ENCODE data around the gene ZNF541.
A peak's percentile ranks its signal among the peaks of the same experiment; 100 is the strongest.
"Not testable (repeated sequence)": the region's sequence is repeated elsewhere in the genome, so short reads cannot be mapped to it uniquely, and the experiment has no call there.

ZNF541 gene

DNA sequence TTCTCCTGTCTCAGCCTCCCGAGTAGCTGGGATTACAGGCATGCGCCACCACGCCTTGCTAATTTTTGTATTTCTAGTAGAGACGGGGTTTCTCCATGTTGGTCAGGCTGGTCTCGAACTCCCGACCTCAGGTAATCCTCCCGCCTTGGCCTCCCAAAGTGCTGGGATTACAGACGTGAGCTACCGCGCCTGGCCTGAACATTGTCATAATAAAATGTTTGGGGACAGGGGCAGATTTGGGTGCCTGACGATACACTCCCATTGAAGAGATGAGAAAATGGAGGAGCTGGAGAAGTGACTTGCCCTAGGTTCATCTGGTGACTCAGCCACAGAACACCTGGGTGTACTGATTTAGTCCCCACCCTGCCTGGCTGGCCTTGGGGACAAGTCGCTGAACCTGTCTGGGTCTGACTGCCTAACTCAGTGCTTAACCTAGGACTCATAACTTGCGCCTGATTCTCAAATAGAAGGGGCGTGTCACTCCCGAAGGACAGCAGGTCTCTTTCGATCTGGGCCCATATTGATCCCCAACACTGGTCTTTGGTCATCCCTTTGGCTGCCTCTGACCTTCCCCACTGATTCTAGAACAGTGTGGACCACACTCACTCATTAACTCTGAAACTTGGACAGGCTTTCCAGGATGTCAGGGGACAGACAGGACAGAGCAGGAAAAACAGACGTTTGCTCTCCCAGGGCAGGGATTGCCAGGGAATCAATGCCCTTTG is 28.4 kb upstream of the ZNF541 start:
- DNase-seq (ENCODE audit: extremely low read depth in 1 of 2, low read depth in 1 of 2) = no peak

DNA sequence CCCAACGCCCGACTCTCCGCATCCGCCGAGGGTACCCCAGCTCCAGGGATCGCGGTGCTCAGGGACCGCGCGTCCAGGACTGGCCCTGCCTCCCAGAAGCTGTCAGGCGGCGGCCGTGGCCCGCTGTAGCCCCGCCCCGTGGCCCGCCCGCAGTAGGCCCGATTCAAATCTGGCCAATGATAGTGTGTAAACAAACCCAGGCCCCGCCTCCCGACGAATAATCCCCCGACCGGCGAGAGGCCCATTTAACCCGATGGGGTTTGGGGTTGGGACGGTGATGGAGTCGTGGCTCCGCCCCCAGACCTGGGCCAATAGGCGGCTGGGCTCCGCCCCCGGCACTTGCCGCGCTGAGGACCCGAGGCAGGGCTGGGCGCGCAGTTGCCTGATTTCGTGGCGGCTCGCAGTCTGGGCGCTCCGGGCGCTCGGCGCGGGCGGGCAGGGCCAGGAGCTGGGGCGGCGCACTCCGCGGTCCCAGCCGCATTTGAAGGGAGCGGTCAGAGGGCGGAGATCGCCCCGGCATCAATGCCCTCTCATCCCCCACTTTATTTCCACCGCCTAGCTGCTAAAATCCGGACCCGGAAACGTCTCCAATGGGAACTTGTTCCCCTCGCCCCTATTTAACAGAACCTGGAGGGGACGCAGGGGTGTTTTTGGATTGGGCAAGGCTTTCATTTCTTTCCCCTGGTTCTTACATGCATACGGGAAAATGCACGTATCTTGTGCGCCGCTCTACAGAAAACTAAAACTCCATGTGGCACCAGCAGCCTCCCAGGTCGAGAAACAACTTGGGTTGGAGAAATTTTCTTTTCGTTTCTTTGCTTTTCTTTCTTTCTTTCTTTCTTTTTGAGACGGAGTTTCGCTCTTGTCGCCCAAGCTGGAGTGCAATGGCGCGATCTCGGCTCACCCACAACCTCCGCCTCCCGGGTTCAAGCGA is 27.6 kb upstream of the ZNF541 start:
- peak; percentile 99 for DNase-seq (ENCODE audit: extremely low read depth in 1 of 2, low read depth in 1 of 2)

DNA sequence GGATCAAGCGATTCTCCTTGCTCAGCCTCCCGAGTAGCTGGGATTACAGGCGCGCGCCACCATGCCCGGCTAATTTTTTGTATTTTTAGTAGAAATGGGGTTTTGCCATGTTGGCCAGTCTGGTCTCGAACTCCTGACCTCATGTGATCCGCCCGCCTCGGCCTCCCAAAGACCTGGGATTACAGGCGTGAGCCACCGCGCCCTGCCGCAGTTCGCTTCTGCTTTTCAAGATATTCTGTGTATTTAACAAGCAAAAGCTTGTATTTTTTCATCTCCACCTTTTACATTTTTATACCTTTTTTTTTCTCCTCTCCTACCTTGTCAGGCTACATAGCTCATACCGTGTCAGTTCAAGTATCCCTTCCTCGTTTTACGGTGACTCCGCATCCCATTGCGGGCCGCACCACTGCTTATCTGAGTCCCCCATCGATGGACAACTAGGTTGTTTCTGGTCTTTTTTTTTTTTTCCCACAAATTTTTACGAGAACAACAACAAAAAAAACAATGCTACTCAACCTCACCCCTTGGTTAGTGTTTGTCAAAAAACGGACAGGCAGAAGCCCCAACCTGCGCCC is 26.8 kb upstream of the ZNF541 start:
- DNase-seq (ENCODE audit: extremely low read depth in 1 of 2, low read depth in 1 of 2) = not testable (repeated sequence)

DNA sequence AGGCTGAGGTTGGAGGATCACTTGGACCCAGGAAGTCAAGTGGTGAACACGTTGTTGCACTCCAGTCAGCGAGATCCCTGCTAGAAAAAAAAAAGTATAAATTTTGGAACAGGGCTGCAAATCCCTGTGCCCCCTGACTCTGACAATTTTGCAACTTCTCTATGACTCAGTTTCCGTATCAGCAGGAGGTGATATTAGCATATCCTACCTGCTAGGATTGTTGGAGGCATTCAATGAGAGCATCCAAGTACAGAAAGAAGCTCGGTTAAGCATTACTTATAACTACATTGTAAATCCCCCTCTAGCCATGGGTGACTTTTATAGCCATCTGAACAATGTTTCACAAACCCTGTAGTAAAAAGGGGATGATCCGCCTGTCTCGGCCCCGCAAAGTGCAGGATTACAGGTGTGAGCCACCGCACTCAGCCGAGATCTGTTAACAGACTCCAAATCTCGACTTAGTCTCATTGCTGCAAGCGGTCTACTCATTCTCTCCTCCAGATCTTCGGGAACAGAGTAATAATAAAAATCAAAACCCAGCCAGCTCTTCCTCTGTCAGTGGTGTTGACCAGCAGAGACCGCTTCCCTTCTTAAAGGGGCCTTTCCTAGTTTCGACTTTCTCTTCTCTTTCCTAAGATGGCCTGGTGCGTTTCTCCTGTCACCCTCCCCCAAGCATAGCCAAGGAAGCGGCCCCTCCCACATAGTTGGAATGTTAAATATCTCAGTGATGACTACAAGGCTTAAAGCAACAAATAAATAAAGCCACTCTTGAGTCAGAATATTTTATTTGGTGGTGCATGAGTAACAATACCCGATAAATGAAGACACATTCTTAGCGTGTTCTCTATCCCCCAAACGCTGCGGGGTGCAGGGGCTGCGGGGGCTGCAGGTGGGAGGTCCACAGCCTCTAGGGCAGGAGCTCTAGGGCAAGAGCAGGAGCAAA is 25.7 kb upstream of the ZNF541 start:
- no peak for DNase-seq (ENCODE audit: extremely low read depth in 1 of 2, low read depth in 1 of 2)

DNA sequence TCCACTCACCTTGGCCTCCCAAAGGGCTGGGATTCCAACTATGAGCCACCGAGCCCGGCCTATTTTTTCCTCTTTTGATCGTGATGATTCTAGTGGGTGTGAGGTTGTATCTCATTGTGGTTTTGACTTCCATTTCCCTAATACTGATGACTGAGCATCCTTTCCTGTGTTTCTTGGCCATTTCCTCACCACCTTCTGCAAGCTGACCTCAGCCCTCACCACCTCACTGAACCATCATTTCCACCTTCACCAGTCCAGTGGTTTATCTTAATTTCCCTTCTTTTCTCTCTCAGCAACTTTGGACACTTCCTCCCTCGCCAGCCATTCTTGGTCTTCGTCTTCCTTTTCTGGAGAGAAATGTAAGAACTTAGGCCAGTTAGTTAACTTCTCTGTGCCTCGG is 23.0 kb upstream of the ZNF541 start:
- no peak for DNase-seq (ENCODE audit: extremely low read depth in 1 of 2, low read depth in 1 of 2)

DNA sequence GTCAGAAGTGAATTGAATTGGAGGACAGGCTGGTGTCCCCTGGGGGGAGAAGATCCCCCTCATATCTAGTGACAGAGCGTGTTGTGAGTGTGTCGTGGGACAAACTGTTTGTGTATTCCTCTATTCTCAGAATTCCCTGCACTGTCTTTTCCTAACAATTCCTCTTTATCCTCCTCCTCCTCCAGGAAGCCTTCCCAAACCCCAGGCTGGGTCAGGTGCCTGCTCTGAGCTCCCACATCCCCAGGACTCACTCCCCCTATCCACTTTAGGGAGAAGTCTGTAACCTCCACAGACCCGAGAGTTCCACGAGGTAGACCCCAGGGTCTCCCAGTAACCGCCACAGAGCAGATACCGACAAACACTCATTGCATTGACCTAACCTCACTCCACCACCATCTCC is 20.9 kb upstream of the ZNF541 start:
- DNase-seq (ENCODE audit: extremely low read depth in 1 of 2, low read depth in 1 of 2) = no peak

DNA sequence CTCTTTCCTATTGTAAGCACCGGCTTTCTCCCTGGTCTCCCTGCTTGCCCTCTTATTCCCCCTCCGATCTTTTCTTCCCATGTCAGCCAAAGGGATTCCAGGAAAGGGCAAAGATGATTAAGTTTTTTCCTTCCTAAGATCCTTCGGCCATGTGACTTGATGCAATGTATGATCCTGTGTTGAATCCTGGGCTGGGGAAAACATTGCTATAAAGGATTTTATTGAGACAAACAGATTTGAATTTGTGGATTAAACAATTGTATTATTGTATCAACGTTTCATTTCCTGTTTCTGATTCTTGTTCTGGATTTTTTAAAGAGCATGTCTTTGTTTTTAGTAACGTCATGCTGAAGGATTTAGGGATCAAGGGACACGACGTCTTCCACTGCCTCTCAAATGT is 16.9 kb upstream of the ZNF541 start:
- no peak for DNase-seq (ENCODE audit: extremely low read depth in 1 of 2, low read depth in 1 of 2)

DNA sequence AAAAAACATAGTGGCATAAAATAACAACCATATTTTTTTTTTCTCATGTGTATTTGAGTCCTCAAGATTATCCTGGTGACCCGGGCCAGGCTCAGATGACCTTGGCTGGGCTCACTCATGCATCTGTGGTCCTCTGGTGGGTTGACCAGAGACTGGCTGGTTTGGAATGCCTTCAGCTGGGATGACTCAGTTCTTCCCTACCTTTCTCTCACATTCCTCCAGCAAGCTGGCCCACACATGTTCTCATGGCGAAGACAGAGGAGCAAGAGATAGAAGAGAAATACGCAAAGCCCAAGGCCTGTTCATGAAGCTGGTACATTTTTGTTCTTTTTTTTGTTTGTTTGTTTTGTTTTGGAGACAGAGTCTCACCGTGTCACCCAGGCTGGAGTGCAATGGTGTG is 14.3 kb upstream of the ZNF541 start:
- DNase-seq (ENCODE audit: extremely low read depth in 1 of 2, low read depth in 1 of 2) = no peak

DNA sequence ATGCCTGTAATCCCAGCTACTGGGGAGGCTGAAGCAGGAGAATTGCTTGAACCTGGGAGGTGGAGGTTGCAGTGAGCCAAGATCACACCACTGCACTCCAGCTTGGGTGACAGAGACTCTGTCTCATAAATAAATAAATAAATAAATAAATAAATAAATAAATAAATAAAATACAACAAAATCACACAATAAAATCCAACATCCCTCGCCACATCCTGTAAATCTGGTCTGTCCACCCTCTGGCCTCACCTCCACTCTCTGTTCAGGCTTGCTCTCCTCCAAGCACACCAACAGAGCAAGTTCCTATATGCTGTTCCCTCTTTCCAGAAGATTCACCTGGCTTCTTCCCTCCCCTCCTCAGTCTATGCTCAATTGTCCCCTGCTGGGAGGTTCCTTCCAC is 10.2 kb upstream of the ZNF541 start:
- DNase-seq (ENCODE audit: extremely low read depth in 1 of 2, low read depth in 1 of 2) = not testable (repeated sequence)

DNA sequence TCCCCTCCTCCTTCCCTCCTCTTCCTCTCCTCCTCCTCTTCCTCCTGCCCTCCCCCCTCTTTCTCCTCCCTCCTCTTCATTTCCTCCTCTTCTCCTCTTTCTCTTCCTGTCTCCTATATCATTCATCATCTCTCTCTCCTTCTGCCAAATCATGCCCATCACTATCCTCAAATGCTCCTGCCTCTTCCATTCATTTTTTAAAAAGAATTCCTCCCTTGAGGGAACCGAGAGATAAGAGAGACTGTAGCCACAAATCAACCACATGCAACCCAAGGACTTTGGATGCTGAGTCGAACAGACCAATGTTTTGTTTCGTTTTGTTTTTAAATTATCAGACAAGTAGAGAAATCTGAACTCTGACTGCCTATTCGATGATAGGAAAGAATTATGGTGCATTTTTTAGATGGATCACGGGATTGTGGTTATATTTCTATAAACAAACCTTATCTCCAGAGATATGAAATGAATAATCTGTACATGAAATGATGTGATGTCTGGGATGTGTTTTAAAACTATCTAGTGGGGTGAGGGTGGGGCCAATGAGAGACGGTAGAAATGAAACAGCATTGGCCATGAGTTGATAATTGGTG is 9.5 kb upstream of the ZNF541 start:
- DNase-seq (ENCODE audit: extremely low read depth in 1 of 2, low read depth in 1 of 2) = no peak

DNA sequence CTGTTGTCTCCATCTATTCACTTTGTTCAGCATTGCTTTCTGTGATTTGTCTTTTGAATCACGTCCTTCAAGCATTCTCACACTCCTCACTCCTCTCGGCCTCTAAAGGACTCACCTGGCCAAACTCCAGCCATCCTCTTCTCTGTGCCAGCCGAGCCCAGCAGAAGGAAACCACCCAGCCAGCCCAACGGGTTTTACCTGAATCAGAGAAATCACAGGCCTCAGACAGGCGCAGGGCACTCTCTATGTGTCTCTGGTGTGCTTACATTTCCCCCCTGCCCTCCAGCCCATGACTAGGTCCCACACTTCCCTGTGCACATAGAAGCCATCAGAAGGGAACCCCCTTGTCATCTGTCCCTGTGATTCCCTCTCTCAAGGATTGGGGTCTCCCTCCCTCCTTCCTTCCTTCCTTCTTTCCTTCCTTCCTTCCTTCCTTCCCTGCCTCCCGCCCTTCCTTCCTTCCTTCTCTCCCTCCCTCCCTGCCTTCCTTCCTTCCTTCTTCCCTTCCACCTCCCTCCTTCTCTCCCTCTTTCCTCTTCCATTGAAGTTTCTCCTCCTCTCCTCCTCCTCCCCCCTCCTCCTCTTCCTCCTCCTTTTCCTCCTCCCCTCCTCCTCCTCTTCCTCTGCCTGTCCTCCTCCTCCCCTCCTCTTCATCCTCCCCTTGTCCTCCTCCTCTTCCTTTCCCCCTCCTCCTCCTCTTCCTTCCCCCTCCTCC is 8.8 kb upstream of the ZNF541 start:
- DNase-seq (ENCODE audit: extremely low read depth in 1 of 2, low read depth in 1 of 2) = no peak

DNA sequence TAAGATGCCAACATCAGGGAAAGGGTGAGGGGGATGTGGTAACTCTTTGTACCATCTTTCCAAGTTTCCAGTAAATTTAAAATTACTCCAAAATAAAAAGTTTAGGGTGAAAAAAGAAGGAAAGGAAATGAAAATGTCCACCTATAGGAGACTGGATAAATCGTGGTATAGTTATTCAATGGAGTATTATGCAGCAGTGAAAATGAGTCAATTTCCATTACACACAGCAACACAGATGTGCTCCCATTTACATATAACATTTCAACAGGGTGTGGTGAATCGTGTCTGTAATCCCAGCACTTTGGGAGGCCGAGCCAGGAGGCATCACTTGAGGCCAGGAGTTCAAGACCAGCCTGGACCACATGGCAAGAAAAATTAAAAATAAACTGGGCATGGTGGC is 7.4 kb upstream of the ZNF541 start:
- no peak for DNase-seq (ENCODE audit: extremely low read depth in 1 of 2, low read depth in 1 of 2)

DNA sequence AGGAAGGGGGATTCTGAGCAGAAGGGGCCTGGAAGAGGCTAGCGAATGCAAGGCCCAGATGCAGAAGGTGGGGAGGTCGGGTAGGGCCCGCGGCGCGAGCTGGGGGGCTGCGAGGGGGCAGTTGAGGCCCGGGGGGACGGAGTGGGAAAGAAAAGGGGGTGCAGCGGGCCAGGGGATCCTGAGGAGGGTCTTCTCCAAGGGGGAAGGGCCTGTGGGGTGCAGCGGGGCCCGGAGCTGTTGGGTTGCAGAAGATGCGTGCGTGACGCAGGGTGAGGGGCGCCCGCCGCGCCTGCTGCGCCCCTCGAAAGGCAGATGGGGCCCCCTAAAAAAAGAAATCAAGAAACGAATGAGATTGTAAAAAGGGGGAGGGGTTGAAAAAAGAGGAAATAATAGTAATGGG is 313 bp downstream of the ZNF541 start:
- DNase-seq (ENCODE audit: extremely low read depth in 1 of 2, low read depth in 1 of 2) = no peak

DNA sequence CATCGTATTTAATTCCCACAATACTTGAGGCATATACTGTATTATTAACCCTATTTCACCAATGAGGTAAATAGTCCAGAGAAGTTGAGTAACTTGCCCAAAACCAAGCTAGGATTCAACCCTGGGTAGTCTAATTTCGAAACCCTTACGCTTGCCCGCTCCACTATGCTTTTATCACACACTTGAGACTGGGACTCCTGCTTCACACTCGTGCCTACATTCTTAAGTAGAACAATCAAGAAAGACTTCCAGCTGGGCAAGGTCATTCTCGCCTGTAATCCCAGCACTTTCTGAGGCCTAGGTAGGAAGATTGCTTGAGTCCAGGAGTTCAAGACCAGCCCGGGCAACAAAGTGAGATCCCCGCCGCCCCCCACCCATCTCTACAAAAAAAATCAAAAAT is 3.6 kb downstream of the ZNF541 start:
- DNase-seq (ENCODE audit: extremely low read depth in 1 of 2, low read depth in 1 of 2) = no peak

DNA sequence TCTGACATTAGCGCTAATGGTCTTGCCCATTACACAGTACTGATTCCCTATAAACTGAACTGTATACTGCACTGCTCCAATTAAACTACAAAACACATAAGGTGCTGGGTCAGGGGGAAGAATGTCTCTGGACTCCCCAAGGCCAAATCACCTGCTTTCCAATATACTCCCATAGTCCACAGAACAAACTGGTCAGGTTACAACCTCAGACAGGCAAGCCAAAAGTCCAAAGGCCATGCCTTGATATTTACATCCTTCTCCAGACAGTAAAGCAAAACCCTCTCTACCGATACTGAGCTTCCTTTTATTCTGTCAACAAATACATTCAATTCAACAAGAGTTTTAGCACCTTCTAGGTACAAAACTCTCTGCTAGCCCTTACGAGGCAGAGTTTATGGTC is 8.9 kb downstream of the ZNF541 start:
- DNase-seq (ENCODE audit: extremely low read depth in 1 of 2, low read depth in 1 of 2) = no peak

DNA sequence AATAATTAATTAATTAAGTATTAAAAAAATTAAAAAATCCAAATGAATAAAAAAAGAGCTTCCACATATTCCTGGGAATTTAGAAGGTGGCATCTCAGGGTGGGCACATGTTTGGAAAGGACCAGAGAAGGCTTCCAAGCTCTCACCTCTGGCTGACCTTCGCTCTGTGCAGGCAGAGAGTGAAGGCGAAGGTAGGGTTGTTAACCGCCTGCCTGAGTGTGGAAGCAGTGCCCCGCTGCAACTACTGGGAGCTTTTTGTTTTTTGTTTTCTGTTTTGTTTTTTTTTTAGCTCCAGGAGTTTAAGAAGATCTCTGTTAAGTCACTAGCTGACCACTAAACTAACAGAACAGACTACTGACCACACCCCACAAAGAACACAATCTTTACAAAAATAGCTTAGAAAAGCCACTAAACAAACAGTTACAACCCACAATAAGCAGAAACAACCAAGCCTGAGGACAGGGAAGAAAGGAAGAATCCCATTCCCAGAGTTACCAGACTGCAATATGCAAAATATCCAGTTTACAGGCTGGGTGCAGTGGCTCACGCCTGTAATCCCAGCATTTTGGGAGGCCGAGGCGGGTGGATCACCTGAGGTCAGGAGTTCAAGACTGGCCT is 11.4 kb downstream of the ZNF541 start:
- no peak for DNase-seq (ENCODE audit: extremely low read depth in 1 of 2, low read depth in 1 of 2)

DNA sequence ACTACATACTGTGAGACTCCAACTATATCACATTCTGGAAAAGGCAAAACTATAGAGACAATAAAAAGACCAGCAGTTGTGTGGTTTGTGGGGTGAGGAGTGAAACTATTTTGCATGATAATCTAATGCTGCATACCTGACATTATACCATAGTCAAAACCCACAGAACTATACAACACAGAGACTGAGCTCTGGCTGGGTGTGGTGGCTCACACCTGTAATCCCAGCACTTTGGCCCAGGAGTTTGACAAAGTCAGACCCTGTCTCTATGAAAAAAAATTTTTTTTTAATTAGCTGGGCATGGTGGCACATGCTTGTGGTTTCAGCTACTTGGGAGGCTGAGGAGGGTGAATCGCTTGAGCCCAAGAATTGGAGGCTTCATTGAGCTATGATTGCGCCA is 11.9 kb downstream of the ZNF541 start:
- DNase-seq (ENCODE audit: extremely low read depth in 1 of 2, low read depth in 1 of 2) = no peak

DNA sequence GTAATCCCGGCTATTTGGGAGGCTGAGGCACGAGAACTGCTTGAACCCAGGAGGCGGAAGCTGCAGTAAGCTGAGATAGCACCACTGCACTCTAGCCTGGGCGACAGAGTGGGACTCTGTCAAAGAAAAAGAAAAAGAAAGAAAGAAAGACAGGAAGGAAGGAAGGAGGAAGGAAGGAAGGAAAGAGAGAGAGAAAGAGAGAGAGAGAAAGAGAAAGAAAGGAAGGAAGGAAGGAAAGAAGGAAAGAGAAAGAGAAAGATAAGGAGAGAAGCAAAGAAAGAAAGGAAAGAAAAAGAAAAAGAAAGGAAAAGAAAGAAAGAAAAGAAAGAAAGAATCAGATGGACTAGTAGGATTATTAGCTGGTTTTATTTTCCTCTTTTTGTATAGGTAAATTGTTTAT is 22.8 kb downstream of the ZNF541 start:
- DNase-seq (ENCODE audit: extremely low read depth in 1 of 2, low read depth in 1 of 2) = no peak

DNA sequence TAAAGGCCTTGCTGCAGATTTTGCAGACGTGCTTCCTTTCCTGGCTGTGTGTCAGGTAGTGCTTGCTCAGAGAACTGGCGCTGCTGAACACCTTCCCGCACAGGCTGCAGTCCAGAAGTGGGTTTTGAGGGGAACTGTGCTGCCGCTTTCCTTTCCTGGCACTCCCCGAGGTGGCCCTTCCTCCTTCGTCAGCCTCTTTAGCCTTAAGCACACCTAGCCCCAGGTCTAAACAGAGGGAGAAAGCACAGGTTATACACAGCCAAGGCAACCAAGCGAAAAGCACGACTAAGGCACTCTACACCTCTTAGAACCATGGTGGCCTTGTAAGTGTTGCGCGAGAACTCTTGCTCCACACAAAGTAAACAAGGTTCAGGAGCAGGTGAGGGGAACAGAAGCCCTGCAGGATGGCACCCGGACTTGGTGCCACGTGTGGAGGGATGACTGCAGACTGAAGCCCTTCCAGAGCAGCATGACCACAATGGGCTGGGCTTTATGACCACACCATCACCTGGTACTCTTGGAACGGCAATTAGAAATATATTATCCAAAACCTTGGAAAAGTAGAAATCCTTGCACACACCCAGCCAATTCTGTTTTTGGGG is 23.6 kb downstream of the ZNF541 start:
- DNase-seq (ENCODE audit: extremely low read depth in 1 of 2, low read depth in 1 of 2) = no peak
